ENCODE data around the gene SPOCK3. TPM values are rescaled to one million over a fixed set of nuclear protein-coding genes. Genes with fewer than 3 reads are reported as not detected.
"Not testable (repeated sequence)": the region's sequence is repeated elsewhere in the genome, so short reads cannot be mapped to it uniquely, and the experiment has no call there.

Gene SPOCK3
- total RNA-seq, 1 donor from 2014 or later: not detected

GRCh38 chr4:166846939-166847338, 387.4 kb downstream of the SPOCK3 start:
- intact Hi-C loops (cut with DNase I): no loop called here
- DNase-seq (ENCODE audit: low spot score): no peak

GRCh38 chr4:166842795-166843261, 391.5 kb downstream of the SPOCK3 start:
- no peak for DNase-seq (ENCODE audit: low spot score)

GRCh38 chr4:166839615-166840251, 394.6 kb downstream of the SPOCK3 start:
- intact Hi-C loops (cut with DNase I): no loop called here
- DNase-seq (ENCODE audit: low spot score): no peak

More at GRCh38 chr4:166842795-166843261, 391.5 kb downstream of the SPOCK3 start:
- intact Hi-C loops (cut with DNase I): no loop called here

GRCh38 chr4:166838975-166839614, 395.2 kb downstream of the SPOCK3 start:
- intact Hi-C loops (cut with DNase I): no loop called here
- DNase-seq (ENCODE audit: low spot score): no peak

- intact Hi-C loops (cut with DNase I): no loop called here
- no peak for DNase-seq (ENCODE audit: low spot score)
Measured at GRCh38 chr4:166836865-166837264, 397.4 kb downstream of the SPOCK3 start.

GRCh38 chr4:166827629-166828028, 406.7 kb downstream of the SPOCK3 start:
- intact Hi-C loops (cut with DNase I): no loop called here

GRCh38 chr4:166827167-166827566, 407.1 kb downstream of the SPOCK3 start:
- no peak for DNase-seq (ENCODE audit: low spot score)
- intact Hi-C loops (cut with DNase I): no loop called here

More at GRCh38 chr4:166827629-166828028, 406.7 kb downstream of the SPOCK3 start:
- DNase-seq (ENCODE audit: low spot score): no peak

GRCh38 chr4:166823848-166824247, 410.4 kb downstream of the SPOCK3 start:
- no peak for DNase-seq (ENCODE audit: low spot score)
- intact Hi-C loops (cut with DNase I): no loop called here

GRCh38 chr4:166823126-166823525, 411.2 kb downstream of the SPOCK3 start:
- DNase-seq (ENCODE audit: low spot score): no peak
- intact Hi-C loops (cut with DNase I): no loop called here

GRCh38 chr4:166822386-166822785, 411.9 kb downstream of the SPOCK3 start:
- DNase-seq (ENCODE audit: low spot score): no peak
- intact Hi-C loops (cut with DNase I): no loop called here

GRCh38 chr4:166816890-166817289, 417.4 kb downstream of the SPOCK3 start:
- no peak for DNase-seq (ENCODE audit: low spot score)
- intact Hi-C loops (cut with DNase I): no loop called here

GRCh38 chr4:166808380-166808779, 425.9 kb downstream of the SPOCK3 start:
- intact Hi-C loops (cut with DNase I): no loop called here

GRCh38 chr4:166802346-166802745, 431.9 kb downstream of the SPOCK3 start:
- intact Hi-C loops (cut with DNase I): no loop called here
- DNase-seq (ENCODE audit: low spot score): no peak

More at GRCh38 chr4:166808380-166808779, 425.9 kb downstream of the SPOCK3 start:
- DNase-seq (ENCODE audit: low spot score): no peak

GRCh38 chr4:166798126-166798525, 436.2 kb downstream of the SPOCK3 start:
- no peak for DNase-seq (ENCODE audit: low spot score)
- intact Hi-C loops (cut with DNase I): no loop called here

GRCh38 chr4:166777760-166778159, 456.5 kb downstream of the SPOCK3 start:
- no peak for DNase-seq (ENCODE audit: low spot score)
- intact Hi-C loops (cut with DNase I): no loop called here

- intact Hi-C loops (cut with DNase I): no loop called here
- no peak for DNase-seq (ENCODE audit: low spot score)
Measured at GRCh38 chr4:166763018-166763417, 471.3 kb downstream of the SPOCK3 start.

- intact Hi-C loops (cut with DNase I): no loop called here
- no peak for DNase-seq (ENCODE audit: low spot score)
Measured at GRCh38 chr4:166741742-166742141, 492.6 kb downstream of the SPOCK3 start.

- intact Hi-C loops (cut with DNase I); DNase-seq (ENCODE audit: low spot score): not testable (repeated sequence)
Measured at GRCh38 chr4:166739215-166739614, 495.1 kb downstream of the SPOCK3 start.

- no peak for DNase-seq (ENCODE audit: low spot score)
- intact Hi-C loops (cut with DNase I): no loop called here
Measured at GRCh38 chr4:166737430-166737829, 496.9 kb downstream of the SPOCK3 start.

GRCh38 chr4:166735553-166735952, 498.7 kb downstream of the SPOCK3 start:
- intact Hi-C loops (cut with DNase I): no loop called here
- no peak for DNase-seq (ENCODE audit: low spot score)

- DNase-seq (ENCODE audit: low spot score): no peak
- intact Hi-C loops (cut with DNase I): no loop called here
Measured at GRCh38 chr4:166734797-166735196, 499.5 kb downstream of the SPOCK3 start.
